Hematopoietic multipotent progenitor cell treated with erythropoietin and hydrocortisone succinate and interleukin-3 and kit ligand, for 6 days (in vitro differentiated cells): ENCODE data around the gene MAPT.
"Not testable (repeated sequence)": the region's sequence is repeated elsewhere in the genome, so short reads cannot be mapped to it uniquely, and the experiment has no call there.

Experiments used
- DNase-seq: peaks from one replicate; pipeline ENCODE4 v3.0.0-alpha.2; 2015

The MAPT gene

DNA sequence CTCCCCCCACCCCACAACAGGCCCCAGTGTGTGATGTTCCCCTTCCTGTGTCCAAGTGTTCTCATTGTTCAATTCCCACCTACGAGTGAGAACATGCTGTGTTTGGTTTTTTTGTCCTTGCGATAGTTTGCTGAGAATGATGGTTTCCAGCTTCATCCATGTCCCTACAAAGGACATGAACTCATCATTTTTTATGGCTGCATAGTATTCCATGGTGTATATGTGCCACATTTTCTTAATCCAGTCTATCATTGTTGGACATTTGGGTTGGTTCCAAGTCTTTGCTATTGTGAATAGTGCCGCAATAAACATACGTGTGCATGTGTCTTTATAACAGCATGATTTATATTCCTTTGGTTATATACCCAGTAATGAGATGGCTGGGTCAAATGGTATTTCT lies 62.4 kb downstream of the MAPT start:
- DNase-seq: not testable (repeated sequence)

DNA sequence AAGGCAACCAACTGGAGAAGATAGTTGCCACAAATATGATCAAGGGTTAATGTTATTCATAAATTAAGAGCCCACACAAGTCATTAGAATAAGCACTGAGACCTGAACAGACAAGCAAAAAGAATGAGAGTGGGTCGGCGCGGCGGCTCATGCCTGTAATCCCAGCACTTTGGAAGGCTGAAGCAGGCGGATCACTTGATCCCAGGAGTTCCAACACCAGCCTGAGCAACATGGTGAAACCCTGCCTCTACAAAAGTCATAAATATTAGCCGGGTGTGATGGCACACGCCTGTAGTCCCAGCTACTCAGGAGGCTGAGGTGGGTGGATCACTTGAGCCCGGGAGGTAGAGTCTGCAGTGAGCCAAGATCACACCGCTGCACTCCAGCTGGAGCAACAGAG lies 64.0 kb downstream of the MAPT start:
- DNase-seq: no peak

GRCh38 chr17:45958994-45959665 lies 64.8 kb downstream of the MAPT start:
- DNase-seq: no peak

- DNase-seq: no peak
These were observed 66.0 kb downstream of the MAPT start for GRCh38 chr17:45960311-45960710.

DNA sequence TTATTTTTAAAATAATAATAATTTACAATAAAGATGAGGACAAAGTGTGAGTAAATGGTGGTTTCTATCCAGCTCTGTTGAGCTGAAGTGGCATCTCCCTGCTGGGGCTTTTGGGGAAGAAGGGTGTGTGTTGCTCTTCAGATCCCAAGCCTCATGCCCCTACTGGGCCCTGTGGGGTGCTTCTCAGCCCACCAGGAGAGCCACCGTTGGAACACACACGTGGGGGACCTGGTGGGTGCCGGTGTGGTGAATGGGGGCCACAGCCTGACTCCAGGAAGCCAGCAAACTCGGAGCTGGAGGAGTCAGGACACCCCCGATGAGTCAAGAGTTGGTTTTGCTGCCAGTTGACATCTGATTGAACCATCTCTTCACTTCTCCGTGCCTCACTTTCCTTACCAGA lies 66.9 kb downstream of the MAPT start:
- no peak for DNase-seq

DNA sequence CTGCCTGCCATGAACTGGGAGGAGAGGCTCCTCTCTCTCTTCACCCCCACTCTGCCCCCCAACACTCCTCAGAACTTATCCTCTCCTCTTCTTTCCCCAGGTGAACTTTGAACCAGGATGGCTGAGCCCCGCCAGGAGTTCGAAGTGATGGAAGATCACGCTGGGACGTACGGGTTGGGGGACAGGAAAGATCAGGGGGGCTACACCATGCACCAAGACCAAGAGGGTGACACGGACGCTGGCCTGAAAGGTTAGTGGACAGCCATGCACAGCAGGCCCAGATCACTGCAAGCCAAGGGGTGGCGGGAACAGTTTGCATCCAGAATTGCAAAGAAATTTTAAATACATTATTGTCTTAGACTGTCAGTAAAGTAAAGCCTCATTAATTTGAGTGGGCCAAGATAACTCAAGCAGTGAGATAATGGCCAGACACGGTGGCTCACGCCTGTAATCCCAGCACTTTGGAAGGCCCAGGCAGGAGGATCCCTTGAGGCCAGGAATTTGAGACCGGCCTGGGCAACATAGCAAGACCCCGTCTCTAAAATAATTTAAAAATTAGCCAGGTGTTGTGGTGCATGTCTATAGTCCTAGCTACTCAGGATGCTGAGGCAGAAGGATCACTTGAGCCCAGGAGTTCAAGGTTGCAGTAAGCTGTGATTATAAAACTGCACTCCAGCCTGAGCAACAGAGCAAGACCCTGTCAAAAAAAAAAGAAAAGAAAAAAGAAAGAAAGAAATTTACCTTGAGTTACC lies 68.0 kb downstream of the MAPT start:
- no peak for DNase-seq

GRCh38 chr17:45963283-45963682 lies 68.9 kb downstream of the MAPT start:
- no peak for DNase-seq

GRCh38 chr17:45963889-45964288 lies 69.5 kb downstream of the MAPT start:
- DNase-seq: no peak

DNA sequence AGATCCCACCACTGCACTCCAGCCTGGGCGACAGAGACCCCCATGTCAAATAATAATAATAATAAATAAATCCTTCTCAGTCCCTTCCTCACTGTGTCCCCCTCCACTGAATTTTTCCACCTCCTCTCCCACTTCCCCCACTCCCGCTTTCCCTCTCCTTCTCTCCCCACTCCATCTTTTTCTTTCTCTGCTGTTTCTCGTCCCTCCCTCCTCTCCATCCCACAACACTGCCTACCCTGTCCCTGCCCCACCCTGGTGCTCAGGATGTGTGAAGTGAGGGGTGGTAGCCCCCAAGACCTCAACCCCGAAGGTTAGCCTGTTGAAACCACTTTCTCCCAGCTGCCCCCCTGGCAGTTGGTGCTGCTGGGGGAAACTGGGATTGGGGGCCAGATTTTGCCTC lies 70.3 kb downstream of the MAPT start:
- DNase-seq: no peak

GRCh38 chr17:45965812-45966211 lies 71.5 kb downstream of the MAPT start:
- DNase-seq: no peak

DNA sequence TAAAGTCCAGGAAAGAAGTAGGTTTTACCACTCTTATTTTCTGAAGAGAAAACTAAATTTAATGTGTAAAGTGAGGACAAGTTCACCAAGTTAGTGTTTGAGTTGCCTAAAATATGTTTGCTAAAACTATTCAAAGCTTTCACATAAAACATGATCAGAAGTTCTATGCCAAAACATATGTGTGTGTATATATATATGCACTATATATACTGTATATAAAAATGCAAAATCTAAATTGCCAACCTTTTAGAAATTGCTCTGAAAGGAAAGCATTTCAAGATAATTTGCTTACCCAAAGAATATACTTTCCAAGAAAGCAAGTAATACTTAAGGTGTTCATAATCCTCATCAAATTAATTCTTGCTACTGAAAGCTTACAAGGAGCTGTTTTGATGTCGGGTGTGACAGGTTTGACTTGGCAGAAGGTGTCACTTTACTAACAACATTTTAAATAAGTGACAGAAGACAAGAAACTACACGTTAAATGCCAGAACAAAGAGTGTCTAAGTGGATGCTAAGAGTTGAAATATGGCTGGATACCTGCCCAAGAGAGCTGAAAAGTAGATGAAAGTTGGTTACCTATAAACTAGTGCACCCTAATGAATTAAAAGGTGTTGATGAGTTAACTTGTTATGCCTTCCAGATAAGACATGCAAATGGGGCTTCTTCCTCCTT lies 72.4 kb downstream of the MAPT start:
- DNase-seq: no peak

DNA sequence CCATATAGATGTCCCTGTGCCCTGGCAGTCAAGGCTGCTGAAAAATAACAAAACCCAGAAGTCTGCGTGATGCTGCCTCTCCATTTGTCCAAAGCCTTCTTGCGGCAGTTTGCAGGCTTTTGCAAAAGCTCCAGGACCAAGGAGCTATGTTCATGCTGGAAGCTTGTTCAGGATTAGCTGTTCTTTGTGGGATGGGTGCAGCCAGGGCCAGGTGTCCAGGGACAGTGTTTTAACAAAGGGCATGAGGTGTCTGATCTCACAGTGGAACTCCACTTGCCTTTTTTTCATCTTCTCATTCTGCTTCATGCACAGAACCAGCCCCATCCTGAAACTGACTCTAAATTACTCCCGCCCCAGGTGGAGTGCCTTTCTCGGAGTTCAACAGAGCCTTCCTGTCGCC lies 73.0 kb downstream of the MAPT start:
- DNase-seq: no peak

GRCh38 chr17:45968732-45969131 lies 74.4 kb downstream of the MAPT start:
- DNase-seq: no peak

DNA sequence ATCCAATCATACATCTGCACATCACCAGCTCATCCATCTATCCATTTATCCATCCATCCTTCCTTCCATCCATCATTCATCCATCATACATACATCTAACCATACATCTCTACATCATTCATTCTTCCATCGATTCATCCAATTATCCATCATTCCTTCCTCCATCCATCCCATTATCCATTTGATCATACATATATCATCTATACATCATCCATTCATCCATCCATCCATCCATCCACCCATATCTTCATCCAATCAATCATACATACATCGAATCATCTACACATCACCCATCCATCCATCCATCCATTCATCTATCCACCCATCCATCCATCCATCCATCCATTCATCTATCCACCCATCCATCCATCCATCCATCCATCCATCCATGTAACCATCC lies 75.4 kb downstream of the MAPT start:
- DNase-seq: no peak

- no peak for DNase-seq
These were observed 76.3 kb downstream of the MAPT start for GRCh38 chr17:45970659-45971058.

GRCh38 chr17:45971698-45972141 lies 77.4 kb downstream of the MAPT start:
- peak; percentile 16 for DNase-seq

DNA sequence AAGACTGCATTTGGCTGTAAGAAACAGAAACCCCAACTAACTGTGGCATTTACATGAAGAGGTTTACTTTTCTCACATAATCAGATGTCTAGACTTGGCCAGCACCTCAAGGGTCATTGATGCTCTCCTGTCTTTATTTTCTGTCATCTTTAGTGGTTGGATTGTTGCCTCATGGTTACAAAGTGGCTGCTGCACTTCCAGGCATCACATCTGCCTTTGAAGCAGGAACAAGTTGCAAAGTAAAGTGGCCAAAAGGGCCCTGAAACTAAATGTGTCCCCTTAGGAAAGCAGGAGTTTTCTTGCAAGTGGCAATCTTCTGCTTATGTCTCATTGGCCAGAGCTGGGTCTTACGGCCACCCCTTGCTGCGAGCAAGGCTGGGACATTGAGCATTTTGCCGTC lies 78.2 kb downstream of the MAPT start:
- DNase-seq: no peak

DNA sequence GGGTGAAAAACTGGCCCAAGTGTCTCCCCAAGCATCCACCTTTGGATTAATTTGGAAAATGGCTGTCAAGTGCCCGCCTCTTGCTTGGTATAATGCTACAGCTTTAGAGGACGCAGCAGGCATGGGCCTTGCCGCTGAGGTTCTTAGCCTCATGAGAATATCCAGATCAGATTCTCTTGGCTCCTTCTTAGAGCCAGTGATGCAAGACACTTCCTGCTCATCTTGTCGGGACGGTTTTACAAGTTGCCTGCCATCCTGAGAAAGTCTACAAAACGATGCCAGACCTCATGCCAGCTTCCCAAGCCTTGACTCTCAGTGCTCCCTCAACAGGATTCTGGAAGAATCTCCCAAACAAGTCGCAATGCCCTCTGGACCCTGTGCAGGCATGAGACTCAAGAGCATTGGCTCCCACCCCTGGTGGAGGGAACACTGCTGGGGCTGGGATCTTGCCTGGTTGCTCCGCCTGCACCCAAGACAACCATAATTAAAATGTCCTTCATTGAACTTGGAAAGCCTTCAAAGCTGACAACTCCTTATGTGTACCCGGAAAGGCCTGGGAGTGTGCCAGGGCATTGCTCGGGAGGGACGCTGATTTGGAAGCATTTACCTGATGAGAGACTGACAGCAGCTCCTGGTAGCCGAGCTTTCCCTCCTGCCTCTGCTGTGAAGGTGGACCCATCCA lies 78.9 kb downstream of the MAPT start:
- DNase-seq: no peak

DNA sequence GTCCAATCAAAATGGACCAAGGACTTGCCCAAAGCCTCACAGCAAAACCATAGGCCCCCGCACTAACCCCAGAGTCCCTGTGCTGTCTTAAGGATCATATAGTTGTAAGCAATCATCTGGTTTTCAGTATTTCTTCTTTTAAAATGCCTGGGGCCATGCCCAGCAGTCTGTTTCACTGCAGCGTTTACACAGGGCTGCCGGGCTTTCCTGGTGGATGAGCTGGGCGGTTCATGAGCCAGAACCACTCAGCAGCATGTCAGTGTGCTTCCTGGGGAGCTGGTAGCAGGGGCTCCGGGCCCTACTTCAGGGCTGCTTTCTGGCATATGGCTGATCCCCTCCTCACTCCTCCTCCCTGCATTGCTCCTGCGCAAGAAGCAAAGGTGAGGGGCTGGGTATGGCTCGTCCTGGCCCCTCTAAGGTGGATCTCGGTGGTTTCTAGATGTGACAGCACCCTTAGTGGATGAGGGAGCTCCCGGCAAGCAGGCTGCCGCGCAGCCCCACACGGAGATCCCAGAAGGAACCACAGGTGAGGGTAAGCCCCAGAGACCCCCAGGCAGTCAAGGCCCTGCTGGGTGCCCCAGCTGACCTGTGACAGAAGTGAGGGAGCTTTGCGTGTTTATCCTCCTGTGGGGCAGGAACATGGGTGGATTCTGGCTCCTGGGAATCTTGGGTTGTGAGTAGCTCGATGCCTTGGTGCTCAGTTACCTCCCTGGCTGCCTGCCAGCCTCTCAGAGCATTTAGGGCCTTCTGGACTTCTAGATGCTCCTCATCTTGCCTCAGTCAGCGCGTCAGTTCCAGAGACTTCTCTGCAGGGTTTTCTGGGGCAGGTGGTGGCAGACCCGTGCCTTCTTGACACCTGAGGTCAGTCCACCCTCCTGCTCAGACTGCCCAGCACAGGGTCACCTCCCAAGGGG lies 79.8 kb downstream of the MAPT start:
- DNase-seq: no peak

- DNase-seq: no peak
These were observed 80.7 kb downstream of the MAPT start for GRCh38 chr17:45974916-45975630.

- no peak for DNase-seq
These were observed 81.4 kb downstream of the MAPT start for GRCh38 chr17:45975640-45976295.
